GM08714 (cell line): ENCODE data around the gene B3GNT2.
"Not testable (repeated sequence)": the region's sequence is repeated elsewhere in the genome, so short reads cannot be mapped to it uniquely, and the experiment has no call there.

Source experiments
- H3K4me3 ChIP-seq: fragments of 200-500 bp; sonication (Bioruptor generic); 2 replicates; pipeline ENCODE4 v1.5.1; 2014; ENCODE audit warnings: mild to moderate bottlenecking, low read length, inconsistent platforms
- ZNF274 ChIP-seq: IDR thresholded peaks from 2 replicates; pipeline ENCODE4 v1.6.1; 2012; ENCODE audit warnings: mild to moderate bottlenecking, low read depth, low read length

Gene B3GNT2

GRCh38 chr2:62195421-62196277, at the start of gene B3GNT2:
TSS of gene B3GNT2 (plus strand) at chr2:62196115. CDS start at chr2:62222221, 26,106 bp downstream.
- H3K4me3 ChIP-seq, result peak within 1 kb of the TSS; percentile 100
- no peak for TF ChIP-seq ZNF274

GRCh38 chr2:62146790-62147189, 49.1 kb upstream of the B3GNT2 start:
- H3K4me3 ChIP-seq, result peak overlapping the region; percentile 21; the same call in 1 of the 2 replicates

GRCh38 chr2:62147610-62148301, 48.2 kb upstream of the B3GNT2 start:
- no peak for TF ChIP-seq ZNF274
- H3K4me3 ChIP-seq, result no peak overlapping the region

- TF ChIP-seq ZNF274, result no peak
- H3K4me3 ChIP-seq, result no peak overlapping the region
Measured at GRCh38 chr2:62149708-62150107, 46.2 kb upstream of the B3GNT2 start.

GRCh38 chr2:62150597-62151305, 45.2 kb upstream of the B3GNT2 start:
- TF ChIP-seq ZNF274, result no peak
- no peak overlapping the region for H3K4me3 ChIP-seq

GRCh38 chr2:62151306-62151638, 44.6 kb upstream of the B3GNT2 start:
- TF ChIP-seq ZNF274, result no peak
- no peak overlapping the region for H3K4me3 ChIP-seq

- TF ChIP-seq ZNF274, result no peak
- H3K4me3 ChIP-seq, result no peak overlapping the region
Measured at GRCh38 chr2:62152000-62152399, 43.9 kb upstream of the B3GNT2 start.

GRCh38 chr2:62156861-62157496, 38.9 kb upstream of the B3GNT2 start:
- H3K4me3 ChIP-seq, result no peak overlapping the region
- no peak for TF ChIP-seq ZNF274

- H3K4me3 ChIP-seq, result no peak overlapping the region
- no peak for TF ChIP-seq ZNF274
Measured at GRCh38 chr2:62158444-62159121, 37.3 kb upstream of the B3GNT2 start.

- H3K4me3 ChIP-seq, result not testable (repeated sequence)
Measured at GRCh38 chr2:62160691-62161090, 35.2 kb upstream of the B3GNT2 start.

- TF ChIP-seq ZNF274, result no peak
- H3K4me3 ChIP-seq, result no peak overlapping the region
Measured at GRCh38 chr2:62163106-62163831, 32.6 kb upstream of the B3GNT2 start.

GRCh38 chr2:62163834-62164233, 32.1 kb upstream of the B3GNT2 start:
- no peak for TF ChIP-seq ZNF274
- H3K4me3 ChIP-seq, result no peak overlapping the region

GRCh38 chr2:62175728-62176127, 20.2 kb upstream of the B3GNT2 start:
- TF ChIP-seq ZNF274, result no peak
- no peak overlapping the region for H3K4me3 ChIP-seq
